Esophagus (tissue), 2 donors: ENCODE results near the gene NPLOC4. TPM values are rescaled to one million over a fixed set of nuclear protein-coding genes. Genes with fewer than 3 reads are reported as not detected.
"Not testable (repeated sequence)": the region's sequence is repeated elsewhere in the genome, so short reads cannot be mapped to it uniquely, and the experiment has no call there.

Source experiments
- H3K27ac ChIP-seq, 2 donors: one replicate each; pipeline ENCODE4 v1.5.1; 2013; ENCODE audit warnings: low read depth in 2 of 2, mild to moderate bottlenecking in 2 of 2, inconsistent platforms in 1 of 2, low read length in 1 of 2, moderate library complexity in 1 of 2
- H3K27me3 ChIP-seq, 2 donors: one replicate each; pipeline ENCODE4 v1.6.1; 2013; ENCODE audit warnings: low read length in 2 of 2, control low read depth in 1 of 2, mild to moderate bottlenecking in 1 of 2; ENCODE audit not compliant: insufficient read depth in 2 of 2, control insufficient read depth in 1 of 2
- H3K36me3 ChIP-seq, 2 donors: one replicate each; pipeline ENCODE4 v1.6.1; 2013; ENCODE audit warnings: low read length in 1 of 2; ENCODE audit not compliant: control insufficient read depth in 2 of 2, insufficient read depth in 2 of 2
- H3K4me1 ChIP-seq, 2 donors: one replicate each; pipeline ENCODE4 v1.6.1; 2013; ENCODE audit warnings: low read length in 1 of 2; ENCODE audit not compliant: control insufficient read depth in 2 of 2, insufficient read depth in 2 of 2
- H3K4me3 ChIP-seq, 2 donors: one replicate each; pipeline ENCODE4 v1.5.1; 2013; ENCODE audit warnings: low read length in 2 of 2, mild to moderate bottlenecking in 2 of 2, low read depth in 1 of 2, moderate library complexity in 1 of 2
- H3K9me3 ChIP-seq, 2 donors: one replicate each; pipeline ENCODE4 v1.6.1; 2013; ENCODE audit warnings: mild to moderate bottlenecking in 2 of 2, low read depth in 1 of 2, low read length in 1 of 2, moderate library complexity in 1 of 2; ENCODE audit not compliant: control insufficient read depth in 2 of 2, insufficient read depth in 1 of 2
- WGBS, 2 donors: extraction: QIAGEN DNeasy Blood & Tissue Kit; methylation state at CpG; one replicate each; pipeline ENCODE4 v1.1.7; 2013; 5-methylcytosine and 5-hydroxymethylcytosine counted together
- polyA plus RNA-seq, 2 donors: library from polyadenylated mRNA; stranded (reverse); fragments of 200-250 nt; gene quantifications; one replicate each; pipeline ENCODE4 v1.2.3, GENCODE V29; 2013
- donor health status: healthy with polysubstance abuse.
- donor health status: Bipolar disorder and iron deficiency.

NPLOC4 gene
- polyA plus RNA-seq, 2 donors: 30.6 to 38.8 TPM

- peaks cover 0 to 3% of the 10 kb centered on the region in 2 donors for H3K4me1 ChIP-seq
- H3K36me3 ChIP-seq: peaks cover 0 to 16% of the 10 kb centered on the region in 2 donors
- WGBS, 2 donors: 48 to 61% methylated on average over 13 of the region's 13 CpGs
- H3K9me3 ChIP-seq: peaks cover 0 to 7% of the 10 kb centered on the region in 2 donors
- H3K27ac ChIP-seq: no peak overlapping the region
- no peak overlapping the region for H3K4me3 ChIP-seq
- peaks cover 0 to 13% of the 10 kb centered on the region in 2 donors for H3K27me3 ChIP-seq
Observed at GRCh38 chr17:81535480-81536298, 101.2 kb downstream of the NPLOC4 start.

GRCh38 chr17:81535007-81535328 lies 101.9 kb downstream of the NPLOC4 start:
- Histone ChIP-seq H3K4me1 (peaks cover 0 to 3% of the 10 kb centered on the region in 2 donors), H3K27me3 (peaks cover 0 to 13% of the 10 kb centered on the region in 2 donors), H3K36me3 (peaks cover 0 to 9% of the 10 kb centered on the region in 2 donors), H3K9me3 (peaks cover 0 to 7% of the 10 kb centered on the region in 2 donors), H3K27ac (no peak overlapping the region), H3K4me3 (no peak overlapping the region)
- WGBS, 2 donors: 71 to 83% methylated on average over 4 to 5 of the region's 5 CpGs

GRCh38 chr17:81534157-81535006 lies 102.5 kb downstream of the NPLOC4 start:
- Histone ChIP-seq H3K27me3 (peaks cover 0 to 13% of the 10 kb centered on the region in 2 donors), H3K4me3 (no peak overlapping the region), H3K27ac (no peak overlapping the region), H3K9me3 (peaks cover 0 to 7% of the 10 kb centered on the region in 2 donors), H3K36me3 (peaks cover 0 to 9% of the 10 kb centered on the region in 2 donors), H3K4me1 (peaks cover 0 to 3% of the 10 kb centered on the region in 2 donors)
- WGBS, 2 donors: 54 to 62% methylated on average over 6 of the region's 6 CpGs

- H3K27ac ChIP-seq: no peak overlapping the region
- no peak overlapping the region for H3K4me3 ChIP-seq
- WGBS, 2 donors: 56 to 58% methylated on average over 21 of the region's 21 CpGs
- H3K9me3 ChIP-seq: peaks cover 0 to 9% of the 10 kb centered on the region in 2 donors
- peaks cover 0 to 17% of the 10 kb centered on the region in 2 donors for H3K27me3 ChIP-seq
- peaks cover 0 to 6% of the 10 kb centered on the region in 2 donors for H3K36me3 ChIP-seq
- peaks cover 0 to 7% of the 10 kb centered on the region in 2 donors for H3K4me1 ChIP-seq
Observed at GRCh38 chr17:81533339-81534141, 103.4 kb downstream of the NPLOC4 start.

GRCh38 chr17:81532490-81533287 lies 104.2 kb downstream of the NPLOC4 start:
- peaks cover 0 to 9% of the 10 kb centered on the region in 2 donors for H3K9me3 ChIP-seq
- no peaks in the 10 kb centered on the region for H3K36me3 ChIP-seq
- H3K27ac ChIP-seq: no peak overlapping the region
- peaks cover 0 to 20% of the 10 kb centered on the region in 2 donors for H3K27me3 ChIP-seq
- 88 to 90% methylated on average over 11 of the region's 11 CpGs for WGBS, 2 donors
- H3K4me3 ChIP-seq: no peak overlapping the region
- peaks cover 0 to 14% of the 10 kb centered on the region in 2 donors for H3K4me1 ChIP-seq

- H3K9me3 ChIP-seq, H3K27ac ChIP-seq, H3K4me3 ChIP-seq, H3K36me3 ChIP-seq: not testable (repeated sequence)
- peaks cover 0 to 16% of the 10 kb centered on the region in 2 donors for H3K4me1 ChIP-seq
- 96% methylated on average over 3 of the region's 3 CpGs for WGBS, 2 donors
- peaks cover 0 to 20% of the 10 kb centered on the region in 2 donors for H3K27me3 ChIP-seq
Observed at GRCh38 chr17:81531998-81532404, 104.9 kb downstream of the NPLOC4 start.

- peaks cover 0 to 10% of the 10 kb centered on the region in 2 donors for H3K27me3 ChIP-seq
- not testable (repeated sequence) for H3K9me3 ChIP-seq, H3K4me3 ChIP-seq, H3K36me3 ChIP-seq, H3K27ac ChIP-seq
- peaks cover 0 to 13% of the 10 kb centered on the region in 2 donors for H3K4me1 ChIP-seq
- WGBS, 2 donors: 84 to 88% methylated on average over 6 of the region's 6 CpGs
Observed at GRCh38 chr17:81531013-81531412, 105.9 kb downstream of the NPLOC4 start.

- peaks cover 0 to 13% of the 10 kb centered on the region in 2 donors for H3K4me1 ChIP-seq
- H3K27ac ChIP-seq: no peak overlapping the region
- peaks cover 0 to 7% of the 10 kb centered on the region in 2 donors for H3K27me3 ChIP-seq
- no peaks in the 10 kb centered on the region for H3K36me3 ChIP-seq
- H3K9me3 ChIP-seq: peaks cover 0 to 9% of the 10 kb centered on the region in 2 donors
- no peak overlapping the region for H3K4me3 ChIP-seq
- 82 to 83% methylated on average over 6 of the region's 6 CpGs for WGBS, 2 donors
Observed at GRCh38 chr17:81529437-81529803, 107.5 kb downstream of the NPLOC4 start.
